Measurements from ENCODE around the gene NOX3. TPM values are rescaled to one million over a fixed set of nuclear protein-coding genes. Genes with fewer than 3 reads are reported as not detected.

NOX3 gene
- total RNA-seq, 1 donor from 2014 or later = not detected

GRCh38 chr6:155383913-155384312 lies 71.7 kb downstream of the NOX3 start:
- Histone ChIP-seq H3K4me3 (no peak overlapping the region), H3K27me3 (ENCODE audit: low read depth) (no peaks in the 10 kb centered on the region), H3K9me3 (replicated peaks) (peaks cover 10% of the 10 kb centered on the region), H3K36me3 (no peaks in the 10 kb centered on the region), H3K4me1 (no peaks in the 10 kb centered on the region), H3K27ac (replicated peaks) (no peak overlapping the region)
- intact Hi-C loops (cut with micrococcal nuclease) = no loop called here
- no peak for DNase-seq
- TF ChIP-seq CTCF (IDR thresholded peaks at IDR 0.05; ENCODE audit: borderline replicate concordance) = no peak

- no peak overlapping the region for H3K4me3 ChIP-seq
- H3K9me3 ChIP-seq (replicated peaks) = peaks cover 7% of the 10 kb centered on the region
- H3K27me3 ChIP-seq (ENCODE audit: low read depth) = no peaks in the 10 kb centered on the region
- H3K4me1 ChIP-seq = no peaks in the 10 kb centered on the region
- no peak for TF ChIP-seq CTCF (IDR thresholded peaks at IDR 0.05; ENCODE audit: borderline replicate concordance)
- H3K36me3 ChIP-seq = no peaks in the 10 kb centered on the region
- H3K27ac ChIP-seq (replicated peaks) = no peak overlapping the region
- no peak for DNase-seq
- intact Hi-C loops (cut with micrococcal nuclease) = no loop called here
Observed at GRCh38 chr6:155382338-155382685, 73.3 kb downstream of the NOX3 start.

- intact Hi-C loops (cut with micrococcal nuclease) = no loop called here
- Histone ChIP-seq H3K36me3 (no peaks in the 10 kb centered on the region), H3K9me3 (replicated peaks) (peaks cover 2% of the 10 kb centered on the region), H3K27me3 (ENCODE audit: low read depth) (no peaks in the 10 kb centered on the region), H3K4me3 (no peak overlapping the region), H3K4me1 (no peaks in the 10 kb centered on the region), H3K27ac (replicated peaks) (no peak overlapping the region)
- no peak for DNase-seq
- no peak for TF ChIP-seq CTCF (IDR thresholded peaks at IDR 0.05; ENCODE audit: borderline replicate concordance)
Observed at GRCh38 chr6:155381673-155382337, 73.8 kb downstream of the NOX3 start.

GRCh38 chr6:155380666-155381332 lies 74.8 kb downstream of the NOX3 start:
- no peaks in the 10 kb centered on the region for H3K4me1 ChIP-seq
- no peak for TF ChIP-seq CTCF (IDR thresholded peaks at IDR 0.05; ENCODE audit: borderline replicate concordance)
- no peaks in the 10 kb centered on the region for H3K9me3 ChIP-seq (replicated peaks)
- no peak for DNase-seq
- intact Hi-C loops (cut with micrococcal nuclease) = no loop called here
- H3K4me3 ChIP-seq = no peak overlapping the region
- H3K36me3 ChIP-seq = no peaks in the 10 kb centered on the region
- no peaks in the 10 kb centered on the region for H3K27me3 ChIP-seq (ENCODE audit: low read depth)
- H3K27ac ChIP-seq (replicated peaks) = no peak overlapping the region

- intact Hi-C loops (cut with micrococcal nuclease) = no loop called here
- TF ChIP-seq CTCF (IDR thresholded peaks at IDR 0.05; ENCODE audit: borderline replicate concordance) = no peak
- H3K27me3 ChIP-seq (ENCODE audit: low read depth) = no peaks in the 10 kb centered on the region
- H3K36me3 ChIP-seq = no peaks in the 10 kb centered on the region
- H3K27ac ChIP-seq (replicated peaks) = no peak overlapping the region
- H3K9me3 ChIP-seq (replicated peaks) = no peaks in the 10 kb centered on the region
- DNase-seq = no peak
- no peak overlapping the region for H3K4me3 ChIP-seq
- no peaks in the 10 kb centered on the region for H3K4me1 ChIP-seq
Observed at GRCh38 chr6:155378724-155379123, 76.9 kb downstream of the NOX3 start.

All from left ventricle myocardium inferior (tissue), 1 donor.